Epithelial cell of proximal tubule (primary cell): ENCODE data around the gene CCN6. TPM values are rescaled to one million over a fixed set of nuclear protein-coding genes. Genes with fewer than 3 reads are reported as not detected.

Experiments
- DNase-seq: peaks from one replicate; pipeline ENCODE4 v3.0.0-alpha.2; 2011; ENCODE audit warnings: low read depth
- H3K4me3 ChIP-seq: 2 replicates; pipeline ENCODE4 v1.5.1; 2011; ENCODE audit warnings: low read depth, mild to moderate bottlenecking, low read length
- total RNA-seq: library from RNA; depleted of rRNA; stranded (reverse); fragments of >200 nt; gene quantifications from 2 replicates; pipeline ENCODE4 v1.2.3, GENCODE V29; 2015
- TF ChIP-seq, protein P1 (sequence below): conservative IDR thresholded peaks from 2 replicates; pipeline ENCODE4 v1.5.1; 2012; ENCODE audit warnings: low read depth, mild to moderate bottlenecking, low read length

CCN6 gene
- total RNA-seq, 1 donor from 2014 or later = 1.4 TPM

DNA sequence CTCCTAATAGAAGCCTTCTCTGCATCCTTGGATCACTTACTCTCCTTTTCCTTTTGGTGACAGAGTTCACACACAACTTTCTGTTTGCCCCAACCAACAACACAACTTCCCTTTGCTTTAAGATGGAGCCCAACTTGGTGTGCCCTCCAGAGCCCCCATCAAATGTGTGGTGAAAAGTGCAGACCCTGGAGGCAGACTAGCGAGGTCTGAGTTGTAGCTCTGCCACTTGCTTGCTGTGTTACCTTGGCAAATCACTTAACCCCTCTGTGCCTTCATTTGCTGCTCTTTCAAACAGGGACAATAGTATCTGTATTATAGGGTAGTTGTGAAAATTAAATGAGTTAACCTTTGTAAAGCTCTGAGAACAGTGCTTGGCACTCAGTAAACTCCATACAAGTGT is 34.3 kb upstream of the CCN6 start:
- TF ChIP-seq, protein P1, sequence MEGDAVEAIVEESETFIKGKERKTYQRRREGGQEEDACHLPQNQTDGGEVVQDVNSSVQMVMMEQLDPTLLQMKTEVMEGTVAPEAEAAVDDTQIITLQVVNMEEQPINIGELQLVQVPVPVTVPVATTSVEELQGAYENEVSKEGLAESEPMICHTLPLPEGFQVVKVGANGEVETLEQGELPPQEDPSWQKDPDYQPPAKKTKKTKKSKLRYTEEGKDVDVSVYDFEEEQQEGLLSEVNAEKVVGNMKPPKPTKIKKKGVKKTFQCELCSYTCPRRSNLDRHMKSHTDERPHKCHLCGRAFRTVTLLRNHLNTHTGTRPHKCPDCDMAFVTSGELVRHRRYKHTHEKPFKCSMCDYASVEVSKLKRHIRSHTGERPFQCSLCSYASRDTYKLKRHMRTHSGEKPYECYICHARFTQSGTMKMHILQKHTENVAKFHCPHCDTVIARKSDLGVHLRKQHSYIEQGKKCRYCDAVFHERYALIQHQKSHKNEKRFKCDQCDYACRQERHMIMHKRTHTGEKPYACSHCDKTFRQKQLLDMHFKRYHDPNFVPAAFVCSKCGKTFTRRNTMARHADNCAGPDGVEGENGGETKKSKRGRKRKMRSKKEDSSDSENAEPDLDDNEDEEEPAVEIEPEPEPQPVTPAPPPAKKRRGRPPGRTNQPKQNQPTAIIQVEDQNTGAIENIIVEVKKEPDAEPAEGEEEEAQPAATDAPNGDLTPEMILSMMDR = no peak
- no peak overlapping the region for H3K4me3 ChIP-seq
- no peak for DNase-seq

DNA sequence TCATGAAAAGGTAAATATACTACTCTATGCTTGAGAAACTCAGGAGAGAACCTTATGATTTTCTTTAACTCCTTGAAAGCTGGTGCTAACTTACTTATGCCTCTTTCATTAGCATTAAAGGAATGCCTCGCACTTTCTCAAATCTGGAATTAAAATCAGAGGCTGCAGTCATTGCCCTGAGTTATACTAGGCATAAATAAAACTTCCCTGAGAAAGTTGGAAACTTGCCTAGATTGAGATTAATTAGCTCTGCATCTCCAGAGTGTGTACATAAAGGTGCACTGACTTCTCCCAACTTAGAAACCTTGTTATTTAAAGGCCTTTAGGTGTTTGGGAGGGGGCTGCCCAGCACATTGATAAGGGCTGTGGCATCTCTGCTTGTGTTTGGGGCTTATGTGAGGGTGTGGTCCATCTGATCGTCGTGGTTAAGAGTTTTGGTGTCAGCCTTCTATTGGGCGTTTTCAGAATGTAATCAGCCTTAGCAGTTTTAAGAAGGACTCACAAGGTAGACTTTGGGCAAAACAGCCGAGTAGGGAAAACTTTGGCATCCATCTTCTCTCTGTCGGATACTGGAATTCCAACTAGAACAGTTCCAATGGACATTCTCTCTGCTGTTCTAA is 32.1 kb upstream of the CCN6 start:
- TF ChIP-seq, protein P1 = no peak
- no peak for DNase-seq
- no peak overlapping the region for H3K4me3 ChIP-seq

DNA sequence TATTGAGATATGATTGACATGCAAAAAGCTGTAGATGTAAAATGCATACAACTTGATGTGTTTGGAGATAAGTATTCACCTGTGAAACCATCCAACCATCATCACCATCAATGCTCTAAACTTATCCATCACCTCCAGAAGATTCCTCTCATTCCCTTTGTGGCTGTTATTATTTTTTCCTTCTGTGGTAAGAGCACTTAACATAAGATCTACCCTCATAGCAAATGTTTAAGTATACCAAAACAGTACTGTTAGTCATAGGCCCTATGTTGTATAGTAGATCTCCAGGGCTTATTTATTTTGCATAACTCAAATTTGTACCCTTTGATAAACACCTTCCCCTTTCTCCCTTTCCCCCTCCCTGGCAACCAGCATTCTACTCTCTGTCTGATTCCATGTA is 31.2 kb upstream of the CCN6 start:
- TF ChIP-seq, protein P1 = no peak

DNA sequence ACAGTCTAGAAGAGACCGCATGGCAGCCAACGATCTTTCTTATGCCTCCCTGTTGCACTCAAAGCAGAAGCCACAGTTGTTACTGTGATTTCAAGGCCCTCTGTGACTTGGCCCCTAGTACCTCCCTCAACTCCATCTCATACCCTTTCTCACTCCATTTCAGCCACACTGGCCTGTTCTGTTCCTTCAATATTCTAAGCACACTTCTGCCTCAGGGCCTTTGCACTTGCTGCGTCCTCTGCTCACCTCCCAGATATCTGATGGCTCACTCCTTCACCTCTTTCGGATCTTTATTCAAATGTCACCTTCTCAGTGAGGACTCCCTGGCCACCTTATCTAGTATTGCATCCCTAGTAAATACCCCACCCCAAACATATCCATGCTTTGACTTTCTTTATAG is 29.4 kb upstream of the CCN6 start:
- DNase-seq = no peak
- TF ChIP-seq, protein P1 = no peak
- H3K4me3 ChIP-seq = no peak overlapping the region

More for the DNA sequence above, 31.2 kb upstream of the CCN6 start:
- no peak overlapping the region for H3K4me3 ChIP-seq
- DNase-seq = no peak

DNA sequence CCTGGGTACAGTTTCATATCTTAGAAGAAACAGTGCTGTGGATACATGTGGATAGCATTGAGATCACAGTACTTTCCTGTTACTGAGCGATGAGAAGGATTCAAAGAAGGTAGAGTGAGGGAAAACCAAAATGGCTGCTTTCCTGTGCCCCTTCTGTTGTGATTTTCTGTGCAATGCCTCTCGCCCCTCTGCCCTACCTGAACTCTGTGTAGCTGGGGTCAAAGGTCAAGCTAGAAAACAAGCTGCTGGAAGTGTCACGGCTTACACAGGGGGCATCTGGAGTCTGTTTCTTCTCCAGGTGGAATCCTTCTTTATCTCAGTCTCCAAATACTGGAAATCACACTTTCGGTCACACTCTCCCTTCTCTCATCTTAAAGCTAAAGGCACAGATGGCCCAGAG is 27.0 kb upstream of the CCN6 start:
- no peak for DNase-seq
- H3K4me3 ChIP-seq = no peak overlapping the region
- TF ChIP-seq, protein P1 = no peak

DNA sequence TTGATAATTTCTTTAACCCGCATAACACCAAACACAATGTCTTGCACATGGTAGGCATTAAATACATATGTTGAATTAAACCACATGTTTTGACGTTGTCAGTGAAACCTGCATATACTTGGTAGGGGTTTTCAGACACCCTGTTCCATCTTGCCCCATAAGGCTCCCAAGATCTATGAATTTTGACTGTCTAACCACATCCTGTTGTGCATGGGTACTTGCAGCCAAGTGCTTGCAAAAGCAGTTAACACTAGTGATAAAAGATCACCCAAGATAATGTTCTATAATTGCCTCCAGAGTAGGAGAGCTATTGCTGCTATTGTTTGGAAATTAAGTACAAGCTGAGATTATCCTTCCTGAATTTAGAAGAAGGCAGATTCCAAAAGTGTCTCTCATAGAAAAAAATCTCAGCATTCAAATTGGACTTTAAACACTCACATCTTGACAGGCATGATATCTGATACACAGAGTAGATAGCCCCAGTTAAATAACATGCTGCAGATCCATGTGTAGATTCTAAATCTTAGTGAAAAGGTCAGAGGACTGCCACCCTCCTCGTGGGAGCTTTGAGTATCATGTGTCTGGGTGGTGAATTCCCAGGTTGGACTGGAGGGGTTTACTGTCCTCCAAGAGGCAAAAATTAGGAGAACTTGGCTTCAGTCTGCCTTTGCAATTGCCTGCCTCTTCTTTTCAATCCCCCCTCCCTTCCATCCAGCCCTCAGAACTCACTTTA is 25.8 kb upstream of the CCN6 start:
- DNase-seq = no peak
- TF ChIP-seq, protein P1 = no peak
- no peak overlapping the region for H3K4me3 ChIP-seq
